HG02884 (cell line): ENCODE measurements around the gene FBH1.
A peak's percentile ranks its signal among the peaks of the same experiment; 100 is the strongest.

Experiments
- ATAC-seq: cut with Tn5 transposase; IDR thresholded peaks from one replicate; pipeline ENCODE4 v1.9.1; 2021; ENCODE audit warnings: mild to moderate bottlenecking, moderate library complexity; ENCODE audit not compliant: unreplicated experiment

FBH1 gene

DNA sequence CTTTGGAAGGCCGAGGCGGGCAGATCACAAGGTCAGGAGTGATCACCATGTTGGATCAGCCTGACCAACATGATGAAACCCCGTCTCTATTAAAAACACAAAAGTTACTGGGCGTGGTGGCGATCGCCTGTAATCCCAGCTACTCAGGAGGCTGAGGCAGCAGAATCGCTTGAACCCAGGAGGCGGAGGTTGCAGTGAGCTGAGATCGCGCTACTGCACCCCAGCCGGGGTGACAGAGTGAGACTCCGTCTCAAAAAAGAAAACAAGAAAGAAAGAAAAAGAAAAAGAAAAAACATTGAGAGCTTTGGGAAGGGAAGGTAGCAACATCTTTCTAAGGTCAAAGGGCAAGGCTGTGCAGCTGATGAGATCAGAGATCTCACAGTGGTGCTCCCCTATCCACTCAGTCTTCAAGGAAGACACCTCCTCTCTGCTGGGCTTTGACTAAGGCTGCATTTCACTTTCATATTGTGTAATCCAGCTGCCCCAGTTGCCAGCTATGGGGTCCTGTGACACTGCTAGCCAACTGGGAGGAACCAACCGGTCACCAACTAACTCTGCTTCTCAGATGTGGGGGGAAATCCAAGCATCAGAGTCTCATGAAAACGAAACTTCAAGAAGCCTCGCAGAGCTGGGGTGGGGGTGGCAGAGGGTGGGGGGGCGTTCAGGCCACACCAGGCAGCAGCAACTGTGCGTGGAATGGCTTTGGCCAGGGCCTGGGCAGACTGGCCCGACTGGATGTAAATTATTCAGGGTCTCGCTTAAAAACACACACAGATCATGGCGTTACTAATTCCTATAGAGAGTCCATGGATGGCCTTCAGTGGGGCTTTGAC lies 85.8 kb downstream of the FBH1 start:
- ATAC-seq = peak; percentile 51

DNA sequence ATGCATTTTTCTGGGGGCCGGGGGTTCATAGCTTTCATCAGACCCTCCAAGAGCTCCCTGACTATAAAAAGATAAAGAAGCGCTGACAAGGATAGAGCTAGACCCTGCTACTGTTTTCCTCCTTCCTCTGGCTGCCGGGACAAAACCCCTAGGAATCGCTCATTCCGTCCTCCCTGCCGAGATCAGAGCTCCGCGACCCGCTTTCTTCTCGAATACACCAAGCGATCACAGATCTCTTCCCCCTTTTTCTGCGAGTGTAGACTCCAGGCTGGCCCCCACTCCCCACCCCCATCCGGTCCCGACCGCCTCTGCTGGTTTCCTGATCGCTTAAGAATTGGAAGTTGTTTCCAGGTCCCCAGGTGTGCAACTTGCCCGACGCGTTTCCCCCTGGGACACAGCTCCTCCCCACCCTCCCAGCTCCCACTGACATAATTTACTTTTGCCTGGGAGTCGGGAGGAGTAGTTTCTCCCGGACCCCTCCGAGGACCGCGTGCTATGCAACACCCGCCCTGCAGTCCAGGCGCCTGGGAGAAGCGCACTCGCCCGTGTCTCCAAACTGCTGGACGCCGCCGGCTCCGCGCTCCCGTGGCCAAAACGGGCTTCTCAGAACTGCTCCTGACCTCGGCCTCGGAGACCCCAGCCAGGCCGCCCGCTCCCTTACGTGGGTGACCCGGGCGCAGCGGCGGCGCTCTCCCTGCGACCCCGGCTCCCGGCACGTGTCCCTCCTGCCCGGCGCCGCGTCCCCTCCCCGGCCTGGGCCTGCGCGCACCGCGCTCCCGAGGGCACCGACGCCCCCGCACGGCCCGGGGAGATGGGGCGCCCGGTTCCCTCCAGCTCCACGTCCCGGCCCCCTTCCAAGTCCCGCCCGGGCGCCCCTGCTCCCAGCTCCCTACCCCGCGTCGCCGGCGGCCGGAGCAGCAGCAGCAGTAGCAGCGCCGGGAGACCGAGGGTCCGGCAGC lies 86.7 kb downstream of the FBH1 start:
- ATAC-seq = peak; percentile 3

DNA sequence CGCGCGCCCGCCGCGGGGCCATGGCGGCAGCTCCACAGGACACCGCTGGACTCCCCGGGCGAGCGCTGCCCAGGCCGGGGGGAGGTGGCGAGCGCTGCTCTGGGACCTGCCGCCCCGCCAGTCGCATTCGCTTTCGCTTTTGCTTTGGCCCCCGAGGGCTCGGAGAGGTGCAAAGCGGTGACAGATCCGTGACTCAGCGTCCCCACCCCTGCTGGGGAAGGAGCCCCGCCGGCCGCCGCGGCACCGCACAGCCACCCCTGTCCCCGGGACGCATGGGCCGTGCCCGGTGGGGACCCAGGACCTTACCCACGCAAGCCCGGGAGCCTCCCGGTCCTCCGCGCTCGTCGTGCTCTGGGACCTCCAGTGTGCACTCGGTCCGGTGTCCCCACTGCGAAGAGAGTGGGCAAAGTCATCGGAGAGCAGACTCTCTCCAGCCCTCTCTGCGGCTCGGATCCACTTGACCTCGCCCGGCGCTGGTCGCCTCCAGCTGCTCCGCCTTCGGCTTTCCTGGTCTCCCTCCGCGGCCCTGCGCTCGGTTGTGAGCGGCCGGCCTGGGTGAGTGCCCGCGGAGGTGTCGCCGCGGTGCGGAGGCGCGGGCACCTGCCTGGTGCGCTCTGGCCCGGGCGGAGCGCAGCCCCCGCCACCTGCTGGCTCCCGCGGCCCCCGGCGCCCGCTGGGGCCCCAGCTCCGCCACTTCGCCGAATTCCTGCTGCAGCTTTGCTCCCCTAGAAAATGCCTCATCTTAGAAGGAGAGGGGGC lies 87.6 kb downstream of the FBH1 start, which contains the start of gene IL15RA:
IL15RA (minus strand) TSS at position 73 of the 759 bp plus-strand sequence; CDS start at position 22, 51 bp downstream.
- ATAC-seq = peak; percentile 40

DNA sequence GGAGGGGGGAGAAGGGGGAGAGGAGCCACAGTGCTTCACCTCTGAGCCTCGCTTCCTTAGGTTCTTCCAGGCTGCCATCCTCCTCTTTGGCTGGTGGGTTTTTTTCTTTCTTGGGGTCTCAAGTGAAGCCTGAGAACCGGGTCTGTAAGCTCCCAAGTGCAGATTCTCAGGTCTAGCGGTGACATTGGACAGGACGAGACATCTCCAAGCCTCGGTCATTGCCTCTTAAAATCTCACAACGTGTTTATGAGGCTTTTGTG lies 88.1 kb downstream of the FBH1 start:
- ATAC-seq = no peak

DNA sequence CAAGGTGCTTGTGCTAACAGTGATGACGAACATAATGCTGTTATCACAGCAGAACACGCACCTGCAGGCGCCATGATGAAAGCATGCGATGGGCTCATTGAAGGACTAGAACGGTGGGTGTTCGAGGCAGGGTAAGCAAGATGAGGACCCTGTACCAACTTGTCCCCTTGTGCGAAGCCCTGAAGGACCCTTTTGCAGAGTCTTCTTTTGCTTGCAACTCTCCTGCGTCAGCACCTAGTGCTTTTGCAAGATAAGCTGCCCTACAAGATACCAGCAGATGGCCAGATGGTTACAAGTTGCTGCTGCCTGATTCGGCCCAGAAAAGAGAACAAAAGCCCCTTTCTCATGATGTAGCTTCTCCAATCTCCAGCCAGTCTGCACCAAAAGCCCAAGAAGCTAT lies 91.5 kb downstream of the FBH1 start:
- ATAC-seq = no peak

DNA sequence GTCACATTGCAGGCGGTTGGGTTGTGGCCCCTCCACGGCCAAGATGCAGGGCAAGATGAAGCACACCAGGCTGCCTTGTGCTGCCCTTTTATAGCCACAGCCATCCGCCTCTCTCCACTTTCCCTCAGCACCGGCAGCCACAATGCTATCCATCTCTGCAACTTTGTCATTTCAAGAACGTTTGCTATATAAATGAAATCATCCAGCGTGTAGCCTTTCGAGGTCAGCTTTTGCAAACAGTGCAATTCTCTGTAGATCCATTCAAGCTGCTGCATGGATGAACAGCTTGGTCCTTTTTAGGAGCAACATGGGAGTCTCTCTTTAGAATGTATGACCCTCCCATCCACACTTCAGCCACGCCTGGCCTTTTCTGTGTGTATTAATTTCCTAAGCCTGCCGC lies 93.7 kb downstream of the FBH1 start:
- no peak for ATAC-seq

DNA sequence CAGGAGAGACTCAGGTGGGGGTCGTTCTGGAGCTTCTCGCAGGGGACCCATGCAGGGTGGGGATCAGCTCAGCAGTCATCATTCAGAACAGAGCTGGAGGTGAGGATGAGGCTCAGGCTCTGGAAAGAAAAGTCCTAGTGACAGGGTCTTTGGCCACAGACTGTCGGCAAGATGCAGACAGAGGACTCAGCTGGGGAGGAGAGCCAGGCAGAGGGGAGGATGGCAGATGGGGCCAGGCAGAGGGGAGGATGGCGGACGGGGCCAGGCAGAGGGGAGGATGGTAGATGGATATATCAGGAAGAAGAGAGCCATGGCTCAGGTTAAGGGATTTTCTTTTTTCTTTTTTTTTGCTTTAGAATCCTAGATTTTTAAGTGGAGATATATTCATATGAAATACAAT lies 95.0 kb downstream of the FBH1 start:
- ATAC-seq = no peak
